K562 (cell line): ENCODE results near the gene HJV. TPM values are rescaled to one million over a fixed set of nuclear protein-coding genes. Genes with fewer than 3 reads are reported as not detected.

Experiments used
- ATAC-seq: fragments of 200-7000 bp; cut with Tn5 transposase; 3 replicates; pipeline ENCODE4 v1.9.1; 2020; ENCODE audit warnings: moderate library complexity
- BruUV-seq: library from RNA; stranded (reverse); fragments of 400-500 nt; replicated peaks from 2 replicates; lab custom pipeline; 2021; lab: Mats Ljungman, UMichigan
- CTCF ChIA-PET: fragments of 300-600 bp; formaldehyde crosslinking; extraction: SDS; loops from one replicate; lab custom pipeline; 2021; ENCODE audit warnings: low intra/inter-chr PET ratio; lab: Yijun Ruan, JAX
- POLR2A ChIA-PET: fragments of 300-600, 350-650 bp; sonication (Branson Sonifier 250); formaldehyde crosslinking; extraction: SDS; loops from one replicate; lab custom pipeline; 2021; ENCODE audit warnings: antibody characterized with exemption, inconsistent platforms; lab: Yijun Ruan, JAX
- DNase-seq, 4 experiments: peaks; one replicate each; pipeline versions ENCODE4 v3.0.0 to v3.0.0-alpha.2; 2011 to 2018; ENCODE audit warnings: low spot score in 3 of 4, mixed read lengths in 3 of 4; ENCODE audit errors: extremely low read depth in 1 of 4
- FAIRE-seq: peaks from 2 replicates; lab custom pipeline; 2011; peaks lifted over from hg19 to GRCh38; lab: Jason Lieb, UNC
- H2AFZ ChIP-seq: 2 replicates; pipeline ENCODE4 v1.6.0; 2011; ENCODE audit warnings: low read depth, low read length, control low read depth, inconsistent platforms
- H3K27ac ChIP-seq: fragments of 200-600 bp; 3 replicates; pipeline ENCODE4 v1.8.0; 2011; ENCODE audit warnings: low read depth, mild to moderate bottlenecking, control low read depth, inconsistent platforms, low read length, moderate library complexity, mixed read lengths; ENCODE audit errors: extremely low read depth
- H3K27me3 ChIP-seq, 2 experiments: fragments of 300-600 bp in 1 of 2; 2 replicates in 1 of 2; 3 replicates in 1 of 2; pipeline versions ENCODE4 v1.6.0 to v1.8.0; 2011; ENCODE audit warnings: inconsistent platforms in 2 of 2, low read length in 2 of 2, mild to moderate bottlenecking in 1 of 2, mixed read lengths in 1 of 2, moderate library complexity in 1 of 2; ENCODE audit not compliant: control insufficient read depth in 2 of 2, insufficient read depth in 2 of 2
- H3K36me3 ChIP-seq: fragments of 300-600 bp; 3 replicates; pipeline ENCODE4 v1.8.0; 2011; ENCODE audit warnings: mild to moderate bottlenecking, low read length, inconsistent platforms; ENCODE audit not compliant: control insufficient read depth, insufficient read depth
- H3K4me1 ChIP-seq, 2 experiments: fragments of 200-600 bp in 1 of 2; replicated peaks in 1 of 2; 2 replicates in 1 of 2; 3 replicates in 1 of 2; pipeline versions ENCODE4 v1.5.1 to v1.8.0; 2011; ENCODE audit warnings: inconsistent platforms in 2 of 2, low read length in 2 of 2, mild to moderate bottlenecking in 1 of 2, mixed read lengths in 1 of 2, moderate library complexity in 1 of 2; ENCODE audit not compliant: control insufficient read depth in 2 of 2, insufficient read depth in 2 of 2
- H3K4me2 ChIP-seq: 2 replicates; pipeline ENCODE4 v1.6.1; 2011; ENCODE audit warnings: low read length, control low read depth, inconsistent platforms, mixed read lengths; ENCODE audit not compliant: insufficient read depth
- H3K4me3 ChIP-seq: fragments of 200-600 bp; sonication (generic), shearing (Covaris generic); 2 replicates; pipeline ENCODE4 v1.5.1; 2016; ENCODE audit warnings: control low read depth, inconsistent platforms
- H3K79me2 ChIP-seq: fragments of 200-600 bp; 3 replicates; pipeline ENCODE4 v1.8.0; 2011; ENCODE audit warnings: low read length, inconsistent platforms; ENCODE audit not compliant: control insufficient read depth, insufficient read depth
- H3K9ac ChIP-seq, 2 experiments: 2 replicates each; pipeline versions ENCODE4 v1.6.0 to v1.6.1; 2011; ENCODE audit warnings: low read depth in 2 of 2, low read length in 2 of 2, control low read depth in 1 of 2, inconsistent platforms in 1 of 2, mild to moderate bottlenecking in 1 of 2, mixed read lengths in 1 of 2; ENCODE audit not compliant: insufficient read depth in 1 of 2
- H3K9me1 ChIP-seq: one replicate; pipeline ENCODE4 v1.6.0; 2011; ENCODE audit warnings: inconsistent platforms, mild to moderate bottlenecking, low read length, moderate library complexity; ENCODE audit not compliant: control insufficient read depth, insufficient read depth
- H3K9me3 ChIP-seq: replicated peaks from 2 replicates; pipeline ENCODE4 v1.5.1; 2011; ENCODE audit warnings: low read depth, low read length, inconsistent platforms; ENCODE audit not compliant: control insufficient read depth, insufficient read depth
- H4K20me1 ChIP-seq: replicated peaks from 2 replicates; pipeline ENCODE4 v1.6.1; 2011; ENCODE audit warnings: low read length, inconsistent platforms, mixed read lengths; ENCODE audit not compliant: control insufficient read depth, insufficient read depth
- CEBPB ChIP-seq: fragments of 450-650 bp; IDR thresholded peaks from 2 replicates; pipeline ENCODE4 v1.6.1; 2016; ENCODE audit warnings: missing genetic modification characterization, missing compliant biosample characterization
- CEBPG ChIP-seq, 3 experiments: fragments of 200-800 bp in 1 of 3; sonication (Bioruptor generic) in 1 of 3; sonication (generic) in 1 of 3; formaldehyde crosslinking in 1 of 3; IDR thresholded peaks in 2 of 3; conservative IDR thresholded peaks in 1 of 3; 2 replicates each; pipeline versions ENCODE4 v1.6.1 to v1.8.0; 2016 to 2022; ENCODE audit warnings: missing compliant biosample characterization in 2 of 3, missing genetic modification characterization in 2 of 3, mild to moderate bottlenecking in 1 of 3, missing genetic modification reagents in 1 of 3
- CTCF ChIP-seq, 3 experiments: IDR thresholded peaks in 2 of 3; conservative IDR thresholded peaks in 1 of 3; 2 replicates each; pipeline ENCODE4 v1.5.1; 2011 to 2012; ENCODE audit warnings: low read length in 3 of 3, mild to moderate bottlenecking in 3 of 3, control low read depth in 2 of 3, improper control_type of control experiment in 1 of 3, inconsistent platforms in 1 of 3, low read depth in 1 of 3, mixed read lengths in 1 of 3, moderate library complexity in 1 of 3; ENCODE audit not compliant: insufficient read depth in 2 of 3
- ELF1 ChIP-seq: fragments of 200-800 bp; sonication (Bioruptor generic); IDR thresholded peaks from 2 replicates; pipeline ENCODE4 v1.6.1; 2016; ENCODE audit warnings: missing genetic modification characterization, missing compliant biosample characterization
- GATAD2B ChIP-seq: fragments of 450-650 bp; IDR thresholded peaks from 2 replicates; pipeline ENCODE4 v1.6.1; 2017; ENCODE audit warnings: mild to moderate bottlenecking, borderline replicate concordance
- HDAC1 ChIP-seq, 2 experiments: fragments of 450-650 bp; IDR thresholded peaks; 2 replicates each; pipeline ENCODE4 v1.6.1; 2016 to 2017; ENCODE audit warnings: inconsistent platforms in 1 of 2, mild to moderate bottlenecking in 1 of 2, moderate library complexity in 1 of 2
- SETDB1 ChIP-seq: IDR thresholded peaks from one replicate; pipeline ENCODE4 v1.6.1; 2012; ENCODE audit warnings: low read length, control low read depth, inconsistent platforms
- SNRNP70 ChIP-seq: fragments of 200-400 bp; formaldehyde crosslinking; optimal IDR thresholded peaks from 2 replicates; pipeline ENCODE3; 2017; ENCODE audit warnings: low read depth, low read length
- THAP7 ChIP-seq: fragments of 250-450 bp; sonication (Bioruptor Pico); IDR thresholded peaks from 2 replicates; pipeline ENCODE4 v1.5.0; 2021
- YY1 ChIP-seq, 3 experiments: IDR thresholded peaks; 2 replicates each; pipeline ENCODE4 v1.6.1; 2011; ENCODE audit warnings: low read length in 2 of 3, mild to moderate bottlenecking in 2 of 3, moderate library complexity in 2 of 3, borderline replicate concordance in 1 of 3, control low read depth in 1 of 3, low read depth in 1 of 3; ENCODE audit not compliant: insufficient read depth in 3 of 3, insufficient replicate concordance in 2 of 3, control insufficient read depth in 1 of 3, insufficient read length in 1 of 3; ENCODE audit errors: extremely low read depth in 1 of 3
- ZNF212 ChIP-seq: fragments of 450-650 bp; formaldehyde crosslinking; IDR thresholded peaks from 2 replicates; pipeline ENCODE4 v1.4.0; 2020; ENCODE audit warnings: mild to moderate bottlenecking
- ZNF224 ChIP-seq: sonication (generic); formaldehyde crosslinking; IDR thresholded peaks from 2 replicates; pipeline ENCODE4 v1.8.0; 2022; ENCODE audit warnings: mild to moderate bottlenecking, missing genetic modification reagents
- ZNF280B ChIP-seq: fragments of 250-450 bp; sonication (Bioruptor Pico); IDR thresholded peaks from 2 replicates; pipeline ENCODE4 v1.5.1; 2021; ENCODE audit warnings: mild to moderate bottlenecking
- ZNF561 ChIP-seq: fragments of 450-650 bp; formaldehyde crosslinking; conservative IDR thresholded peaks from 2 replicates; pipeline ENCODE4 v1.4.0; 2020; ENCODE audit warnings: mild to moderate bottlenecking, moderate library complexity
- WGBS: fragments of 100-300 bp; shearing (Covaris generic); methylation state at CpG from one replicate; pipeline ENCODE4 v1.1.6; 2016; ENCODE audit warnings: low coverage, mixed read lengths; ENCODE audit not compliant: insufficient coverage; ENCODE audit errors: missing lambda C conversion rate; 5-methylcytosine and 5-hydroxymethylcytosine counted together
- in situ Hi-C: fragments of 300-500 bp; cut with MboI; formaldehyde crosslinking; loops from 4 replicates; pipeline ENCODE4 v1.15.0; 2018; ENCODE audit warnings: inconsistent platforms, mixed read lengths
- intact Hi-C: fragments of 100-400 bp; cut with micrococcal nuclease; formaldehyde crosslinking; loops from 2 replicates; pipeline ENCODE4 v1.14.2; 2022
- polyA plus RNA-seq, 8 experiments: library from polyadenylated mRNA; depleted of rRNA in 4 of 8; stranded (reverse) in 5 of 8; unstranded in 3 of 8; fragments of >200 nt; fragmentation: Nextera tagmentation in 2 of 8; fragmentation: Illumina TruSeq in 1 of 8; extraction: Ambion mirVana in 2 of 8; extraction: Trizol in 1 of 8; gene quantifications; 2 replicates each; pipeline versions ENCODE4 v1.2.1 to v1.2.3, GENCODE V29; 2011 to 2014; ENCODE audit warnings: inconsistent platforms in 1 of 8, missing spikeins in 1 of 8
- total RNA-seq, 7 experiments: library from RNA; depleted of rRNA in 6 of 7; stranded (reverse); fragments of >200 nt in 6 of 7; fragmentation: Illumina TruSeq in 2 of 7; extraction: Trizol in 2 of 7; gene quantifications; 2 replicates each; pipeline versions ENCODE4 v1.2.1 to v1.2.3, GENCODE V29; 2011 to 2021; ENCODE audit warnings: low replicate concordance in 1 of 7

HJV gene
- total and polyA plus RNA-seq, 9 of the 15 experiments (the other 6 are each of a cell fraction or from before 2014, with no cell fraction given), result 1.0 to 6.6 (median 2.4) TPM

- DNase-seq, result no peak
- Histone ChIP-seq H3K4me1 (peaks cover 9 to 30% of the 10 kb centered on the region in 2 experiments), H3K4me2 (peak overlapping the region; percentile 67), H3K27ac (peak overlapping the region; percentile 80; the same call in 1 of the 3 replicates), H3K4me3 (peak overlapping the region; percentile 22; the same call in 1 of the 2 replicates), H4K20me1 (no peaks in the 10 kb centered on the region), H3K9me1 (no peaks in the 10 kb centered on the region), H3K9me3 (no peaks in the 10 kb centered on the region), H2AFZ (peak overlapping the region; percentile 80), H3K36me3 (no peaks in the 10 kb centered on the region), H3K9ac (no peak overlapping the region), H3K79me2 (no peaks in the 10 kb centered on the region), H3K27me3 (no peaks in the 10 kb centered on the region)
- no peak for FAIRE-seq
- in situ Hi-C loops, result no loop called here
- BruUV-seq, result no TSS peak
- TF ChIP-seq CEBPG (CRISPR knock-in tag; IDR thresholded peaks at IDR 0.05) (no peak), CEBPG (tag; conservative IDR thresholded peaks at IDR 0.05 in 1 of 2, IDR thresholded peaks at IDR 0.05 in 1 of 2) (peak; percentile 19 to 62; a peak in 2 of 4 replicates), THAP7 (CRISPR knock-in tag) (no peak), ZNF224 (CRISPR knock-in tag) (no peak), SETDB1 (no peak), CTCF (IDR thresholded peaks at IDR 0.05 in 2 of 3, conservative IDR thresholded peaks at IDR 0.05 in 1 of 3; ENCODE audit: insufficient read depth in 2 of 3, low read depth in 1 of 3, low read length in 3 of 3) (peak in 2 of 3 experiments; percentile 20 to 21; a peak in 2 of 6 replicates), GATAD2B (no peak), ZNF212 (CRISPR knock-in tag) (no peak), ZNF561 (CRISPR knock-in tag) (no peak), YY1 (IDR thresholded peaks at IDR 0.05; ENCODE audit: borderline replicate concordance in 1 of 3, control insufficient read depth in 1 of 3, extremely low read depth in 1 of 3, insufficient read depth in 3 of 3, insufficient read length in 1 of 3, insufficient replicate concordance in 2 of 3, low read depth in 1 of 3, low read length in 2 of 3) (no peak), ZNF280B (CRISPR knock-in tag) (no peak), CEBPB (tag) (peak; percentile 92), SNRNP70 (no peak), HDAC1 (IDR thresholded peaks at IDR 0.05) (no peak), ELF1 (tag) (no peak)
- peak; percentile 34; the same call in 2 of the 3 replicates for ATAC-seq
- ChIA-PET POLR2A (interaction anchor here (0.5 to 2.2 kb wide), 8 partner anchors 13 to 175 kb away, joined by 3 to 10 read pairs (median 4); partner anchors contain the start of gene NUDT17), CTCF (no interaction called here)
- WGBS, result 87% methylated on average over 4 of the region's 4 CpGs
- intact Hi-C loops, result no loop called here
Observed at GRCh38 chr1:146020058-146021049, 1.2 kb downstream of the HJV start.
